T-helper 17 cell (primary cell): Measurements from ENCODE around the gene RCN1. TPM values are rescaled to one million over a fixed set of nuclear protein-coding genes. Genes with fewer than 3 reads are reported as not detected.
"Not testable (repeated sequence)": the region's sequence is repeated elsewhere in the genome, so short reads cannot be mapped to it uniquely, and the experiment has no call there.

Source experiments
- ATAC-seq: fragments of 150-1000 bp; cut with Tn5 transposase; 2 replicates; pipeline ENCODE4 v1.10.0; 2021; ENCODE audit warnings: mild to moderate bottlenecking, moderate library complexity
- DNase-seq, 3 donors: peaks; one replicate each; pipeline versions ENCODE4 v3.0.0 to v3.0.0-alpha.2; 2020 to 2021
- H3K9me3 ChIP-seq: one replicate; pipeline ENCODE4 v1.7.0; 2013; ENCODE audit warnings: low read length, mild to moderate bottlenecking; ENCODE audit not compliant: control insufficient read depth, poor library complexity, severe bottlenecking
- H3K27ac Mint-ChIP-seq: one replicate; pipeline ENCODE4 v1.8.0; 2022; ENCODE audit warnings: mild to moderate bottlenecking, moderate library complexity, mixed read lengths
- H3K27me3 Mint-ChIP-seq: one replicate; pipeline ENCODE4 v1.8.0; 2022; ENCODE audit warnings: mixed read lengths
- H3K36me3 Mint-ChIP-seq: one replicate; pipeline ENCODE4 v1.8.0; 2022; ENCODE audit warnings: low read depth, mixed read lengths
- H3K4me1 Mint-ChIP-seq: one replicate; pipeline ENCODE4 v1.8.0; 2022; ENCODE audit warnings: mild to moderate bottlenecking, mixed read lengths
- H3K4me3 Mint-ChIP-seq: one replicate; pipeline ENCODE4 v1.8.0; 2022; ENCODE audit warnings: mild to moderate bottlenecking, moderate library complexity, mixed read lengths
- total RNA-seq, 4 donors: library from RNA in 2 of 4; stranded (reverse) in 2 of 4; gene quantifications; one replicate each; pipeline ENCODE4 v1.2.3 and lab custom pipeline; 2022 to 2026

The RCN1 gene
- total RNA-seq, 2 donors from 2014 or later, result 10.7 to 13.2 TPM

GRCh38 chr11:32109138-32109537, 18.3 kb downstream of the RCN1 start:
- H3K9me3 ChIP-seq, result no peaks in the 10 kb centered on the region
- Mint-ChIP-seq H3K4me1 (peaks cover 2% of the 10 kb centered on the region), H3K36me3 (no peaks in the 10 kb centered on the region), H3K27me3 (peaks cover 21% of the 10 kb centered on the region), H3K4me3 (no peak overlapping the region), H3K27ac (no peak overlapping the region)
- ATAC-seq, result no peak
- DNase-seq, result no peak

DNA sequence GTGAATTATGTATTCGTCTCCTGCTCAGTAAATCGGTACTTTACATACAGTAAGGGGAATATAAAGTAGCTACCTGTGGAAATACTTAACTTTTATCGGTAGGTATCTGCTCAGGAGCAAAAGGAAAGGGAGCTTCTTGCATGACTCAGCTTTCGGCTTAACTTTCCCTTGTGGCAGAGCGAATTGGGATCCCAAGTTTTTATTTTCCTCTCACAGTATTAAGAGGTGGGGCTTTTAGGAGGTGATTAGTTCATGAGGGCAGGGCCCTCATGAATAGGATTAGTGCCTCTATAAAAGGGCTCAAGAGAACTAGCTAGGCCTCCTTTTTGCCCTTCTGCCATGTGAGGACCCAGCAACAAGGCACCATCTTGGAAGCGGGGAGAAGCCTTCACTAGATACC, 18.7 kb downstream of the RCN1 start:
- no peaks in the 10 kb centered on the region for H3K9me3 ChIP-seq
- H3K27me3 Mint-ChIP-seq, result peaks cover 21% of the 10 kb centered on the region
- no peak for ATAC-seq

GRCh38 chr11:32110795-32111194, 19.9 kb downstream of the RCN1 start:
- no peak overlapping the region for H3K27ac Mint-ChIP-seq
- peaks cover 2% of the 10 kb centered on the region for H3K4me1 Mint-ChIP-seq
- no peak for ATAC-seq

More for the DNA sequence above, 18.7 kb downstream of the RCN1 start:
- H3K4me1 Mint-ChIP-seq, result peaks cover 2% of the 10 kb centered on the region
- no peak overlapping the region for H3K4me3 Mint-ChIP-seq
- DNase-seq, result no peak
- no peak overlapping the region for H3K27ac Mint-ChIP-seq
- no peaks in the 10 kb centered on the region for H3K36me3 Mint-ChIP-seq

GRCh38 chr11:32113200-32113919, 22.5 kb downstream of the RCN1 start:
- Mint-ChIP-seq H3K4me1 (peaks cover 2% of the 10 kb centered on the region), H3K4me3 (no peak overlapping the region), H3K27ac (no peak overlapping the region), H3K27me3 (peaks cover 40% of the 10 kb centered on the region), H3K36me3 (no peaks in the 10 kb centered on the region)
- no peak for DNase-seq
- no peaks in the 10 kb centered on the region for H3K9me3 ChIP-seq
- no peak for ATAC-seq

More at GRCh38 chr11:32110795-32111194, 19.9 kb downstream of the RCN1 start:
- Mint-ChIP-seq H3K36me3 (no peaks in the 10 kb centered on the region), H3K27me3 (peaks cover 30% of the 10 kb centered on the region), H3K4me3 (no peak overlapping the region)
- no peaks in the 10 kb centered on the region for H3K9me3 ChIP-seq
- DNase-seq, result no peak

DNA sequence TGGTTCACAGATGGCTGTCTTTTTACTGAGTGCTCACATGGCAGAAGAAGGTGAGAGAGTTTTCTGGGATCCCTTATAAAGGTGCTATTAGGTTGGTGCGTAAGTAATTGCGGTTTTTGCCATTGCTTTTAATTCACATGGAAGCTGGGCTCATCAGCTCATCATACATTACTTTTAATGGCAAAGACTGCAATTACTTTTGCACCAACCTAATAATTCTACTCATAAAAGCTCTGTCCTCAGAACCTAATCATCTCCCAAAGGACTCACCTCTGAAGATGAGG, 23.0 kb downstream of the RCN1 start:
- Mint-ChIP-seq H3K36me3 (no peaks in the 10 kb centered on the region), H3K27me3 (peaks cover 39% of the 10 kb centered on the region), H3K4me3 (no peak overlapping the region), H3K4me1 (peaks cover 2% of the 10 kb centered on the region), H3K27ac (no peak overlapping the region)
- DNase-seq (no peak), ATAC-seq (no peak)
- no peaks in the 10 kb centered on the region for H3K9me3 ChIP-seq

- no peak overlapping the region for H3K4me3 Mint-ChIP-seq
- no peaks in the 10 kb centered on the region for H3K36me3 Mint-ChIP-seq
- H3K27ac Mint-ChIP-seq, result no peak overlapping the region
- no peak for DNase-seq
- H3K27me3 Mint-ChIP-seq, result peaks cover 39% of the 10 kb centered on the region
- H3K9me3 ChIP-seq, result no peaks in the 10 kb centered on the region
- peaks cover 2% of the 10 kb centered on the region for H3K4me1 Mint-ChIP-seq
- ATAC-seq, result no peak
Measured at GRCh38 chr11:32115446-32115845, 24.6 kb downstream of the RCN1 start.

DNA sequence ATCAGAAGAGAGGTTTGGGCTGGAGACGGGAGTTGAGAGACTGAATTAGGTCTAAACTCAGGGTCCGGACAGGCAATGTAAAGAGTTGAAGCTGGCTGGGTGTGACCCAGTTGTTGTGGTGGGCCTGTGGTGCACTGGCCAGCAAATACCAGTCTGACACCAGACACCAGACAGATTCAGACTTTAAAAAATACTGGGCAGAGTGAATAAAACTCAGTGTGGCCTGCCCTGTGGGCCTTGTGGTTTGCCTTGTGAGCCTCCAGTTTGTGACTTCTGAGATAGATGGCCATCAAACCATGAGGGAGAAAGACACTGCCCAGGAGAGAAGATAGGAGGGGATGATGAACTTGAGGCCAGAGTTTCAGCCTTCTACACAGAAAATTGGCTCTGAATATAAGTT, 25.8 kb downstream of the RCN1 start:
- H3K4me1 Mint-ChIP-seq, result peaks cover 5% of the 10 kb centered on the region
- H3K27me3 Mint-ChIP-seq, result peaks cover 39% of the 10 kb centered on the region
- peaks cover 2% of the 10 kb centered on the region for H3K36me3 Mint-ChIP-seq
- H3K4me3 Mint-ChIP-seq, result no peak overlapping the region
- no peaks in the 10 kb centered on the region for H3K9me3 ChIP-seq
- DNase-seq (no peak), ATAC-seq (no peak)
- H3K27ac Mint-ChIP-seq, result no peak overlapping the region

GRCh38 chr11:32118025-32118974, 27.4 kb downstream of the RCN1 start:
- peaks cover 5% of the 10 kb centered on the region for H3K4me1 Mint-ChIP-seq
- peaks cover 42% of the 10 kb centered on the region for H3K27me3 Mint-ChIP-seq
- DNase-seq, result no peak
- no peak overlapping the region for H3K27ac Mint-ChIP-seq
- no peaks in the 10 kb centered on the region for H3K9me3 ChIP-seq
- ATAC-seq, result no peak
- H3K4me3 Mint-ChIP-seq, result no peak overlapping the region
- peaks cover 2% of the 10 kb centered on the region for H3K36me3 Mint-ChIP-seq

GRCh38 chr11:32119139-32119538, 28.3 kb downstream of the RCN1 start:
- H3K4me3 Mint-ChIP-seq, ATAC-seq, H3K36me3 Mint-ChIP-seq, H3K4me1 Mint-ChIP-seq, H3K9me3 ChIP-seq, H3K27ac Mint-ChIP-seq, DNase-seq: not testable (repeated sequence)
- H3K27me3 Mint-ChIP-seq, result peaks cover 38% of the 10 kb centered on the region

GRCh38 chr11:32121012-32121411, 30.1 kb downstream of the RCN1 start:
- peaks cover 39% of the 10 kb centered on the region for H3K27me3 Mint-ChIP-seq
- no peaks in the 10 kb centered on the region for H3K9me3 ChIP-seq
- ATAC-seq (no peak), DNase-seq (no peak)
- no peak overlapping the region for H3K4me3 Mint-ChIP-seq
- H3K36me3 Mint-ChIP-seq, result peaks cover 5% of the 10 kb centered on the region
- H3K27ac Mint-ChIP-seq, result no peak overlapping the region
- H3K4me1 Mint-ChIP-seq, result peaks cover 3% of the 10 kb centered on the region

DNA sequence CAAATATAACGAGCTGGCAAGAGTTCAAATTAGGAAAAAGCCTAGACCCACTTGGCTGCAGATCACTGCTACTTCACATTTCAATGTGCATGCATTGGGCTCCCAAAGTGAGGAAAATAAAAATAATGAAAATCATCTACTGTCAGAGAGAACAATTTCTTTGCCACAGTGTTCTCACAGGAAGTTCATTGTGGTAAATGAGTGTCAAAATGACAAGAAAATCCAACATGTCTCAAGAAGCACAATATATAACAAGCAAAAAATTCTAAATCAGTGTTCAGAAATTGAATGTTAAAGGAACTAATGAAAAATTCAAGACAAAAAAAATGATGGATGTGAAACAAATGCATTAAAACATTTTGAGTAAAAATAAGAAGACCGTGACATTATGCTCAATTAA, 31.3 kb downstream of the RCN1 start:
- peaks cover 39% of the 10 kb centered on the region for H3K27me3 Mint-ChIP-seq
- no peak overlapping the region for H3K27ac Mint-ChIP-seq
- no peak overlapping the region for H3K4me3 Mint-ChIP-seq
- H3K9me3 ChIP-seq, result no peaks in the 10 kb centered on the region
- ATAC-seq, result no peak
- peaks cover 3% of the 10 kb centered on the region for H3K4me1 Mint-ChIP-seq
- DNase-seq, result no peak
- H3K36me3 Mint-ChIP-seq, result peaks cover 5% of the 10 kb centered on the region

DNA sequence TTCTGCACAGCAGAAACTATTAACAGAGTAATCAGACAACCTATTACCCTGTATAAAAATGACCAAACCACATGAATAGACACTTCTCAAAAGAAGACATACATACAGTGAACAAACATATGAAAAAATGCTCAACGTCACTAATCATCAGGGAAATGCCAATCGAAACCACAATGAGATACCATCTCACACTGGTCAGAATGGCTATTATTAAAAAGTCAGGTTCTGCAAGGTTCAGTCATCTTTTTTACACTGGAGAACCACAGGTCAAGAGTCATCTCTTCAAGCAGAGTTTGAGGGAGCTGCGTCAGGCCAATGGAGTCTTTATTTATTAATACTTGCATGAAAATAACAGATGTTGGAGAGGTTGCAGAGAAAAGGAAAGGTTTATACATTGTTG, 40.4 kb downstream of the RCN1 start:
- ATAC-seq (no peak), DNase-seq (no peak)
- peaks cover 2% of the 10 kb centered on the region for H3K9me3 ChIP-seq
- Mint-ChIP-seq H3K36me3 (no peaks in the 10 kb centered on the region), H3K27ac (no peak overlapping the region), H3K4me1 (no peaks in the 10 kb centered on the region), H3K27me3 (peaks cover 35% of the 10 kb centered on the region), H3K4me3 (no peak overlapping the region)

GRCh38 chr11:32136657-32137056, 45.8 kb downstream of the RCN1 start:
- ATAC-seq (no peak), DNase-seq (no peak)
- Mint-ChIP-seq H3K36me3 (peaks cover 3% of the 10 kb centered on the region), H3K27me3 (peaks cover 20% of the 10 kb centered on the region), H3K4me3 (no peak overlapping the region), H3K27ac (no peak overlapping the region), H3K4me1 (no peaks in the 10 kb centered on the region)
- H3K9me3 ChIP-seq, result no peaks in the 10 kb centered on the region
